Spleen (tissue), 11 donors: ENCODE data around the gene PPL. TPM values are rescaled to one million over a fixed set of nuclear protein-coding genes. Genes with fewer than 3 reads are reported as not detected.
"Not testable (repeated sequence)": the region's sequence is repeated elsewhere in the genome, so short reads cannot be mapped to it uniquely, and the experiment has no call there.

Source experiments
- DNase-seq: peaks from one replicate; pipeline ENCODE4 v3.0.0-alpha.2; 2020
- H3K27ac ChIP-seq, 8 donors: fragments of 200-600 bp; sonication (generic) in 7 of 8; 1 replicate in 4 of 8; 2 replicates in 4 of 8; pipeline versions ENCODE4 v1.5.0 to v1.8.0; 2016 to 2021; ENCODE audit warnings: inconsistent platforms in 4 of 8, mild to moderate bottlenecking in 4 of 8, moderate library complexity in 1 of 8
- H3K27me3 ChIP-seq, 7 donors: fragments of 200-600 bp; sonication (generic) in 6 of 7; replicated peaks in 1 of 7; 1 replicate in 4 of 7; 2 replicates in 3 of 7; pipeline versions ENCODE4 v1.5.0 to v1.8.0; 2016 to 2021; ENCODE audit warnings: inconsistent platforms in 3 of 7, mild to moderate bottlenecking in 1 of 7
- H3K36me3 ChIP-seq, 6 donors: fragments of 200-600 bp; sonication (generic) in 5 of 6; 1 replicate in 4 of 6; 2 replicates in 2 of 6; pipeline versions ENCODE4 v1.5.0 to v1.8.0; 2016 to 2021; ENCODE audit warnings: inconsistent platforms in 2 of 6
- H3K4me1 ChIP-seq, 6 donors: fragments of 200-600 bp; sonication (generic) in 5 of 6; 1 replicate in 3 of 6; 2 replicates in 3 of 6; pipeline versions ENCODE4 v1.5.0 to v1.8.0; 2016 to 2021; ENCODE audit warnings: inconsistent platforms in 3 of 6
- H3K4me3 ChIP-seq, 8 donors: fragments of 200-600 bp; sonication (generic) in 7 of 8; 1 replicate in 4 of 8; 2 replicates in 4 of 8; pipeline versions ENCODE4 v1.5.0 to v1.8.0; 2016 to 2021; ENCODE audit warnings: inconsistent platforms in 4 of 8, mild to moderate bottlenecking in 4 of 8, moderate library complexity in 2 of 8
- H3K9me3 ChIP-seq, 8 donors: fragments of 200-600 bp; sonication (generic) in 7 of 8; 1 replicate in 4 of 8; 2 replicates in 4 of 8; pipeline versions ENCODE4 v1.5.0 to v1.8.0; 2016 to 2021; ENCODE audit warnings: inconsistent platforms in 4 of 8
- CTCF ChIP-seq, 11 experiments: fragments of 200-600 bp in 7 of 11; fragments of 450-650 bp in 4 of 11; sonication (generic) in 4 of 11; IDR thresholded peaks in 8 of 11; conservative IDR thresholded peaks in 3 of 11; 1 replicate in 7 of 11; 2 replicates in 4 of 11; pipeline versions ENCODE4 v1.4.0 to v1.8.0; 2016 to 2021; ENCODE audit warnings: antibody characterized with exemption in 11 of 11, inconsistent platforms in 4 of 11, mild to moderate bottlenecking in 1 of 11
- POLR2A ChIP-seq, 3 donors: fragments of 450-650 bp; IDR thresholded peaks; one replicate each; pipeline ENCODE4 v1.5.1; 2017; ENCODE audit warnings: antibody characterized with exemption in 3 of 3, mild to moderate bottlenecking in 1 of 3
- POLR2AphosphoS5 ChIP-seq, 3 donors: sonication (generic); formaldehyde crosslinking; IDR thresholded peaks; one replicate each; pipeline ENCODE4 v1.5.1; 2017; ENCODE audit warnings: antibody characterized with exemption in 3 of 3
- WGBS, 5 donors: extraction: QIAGEN DNeasy Blood & Tissue Kit in 3 of 5; methylation state at CpG; one replicate each; pipeline versions ENCODE4 v1.1.5 to v1.1.7; 2013 to 2018; 5-methylcytosine and 5-hydroxymethylcytosine counted together
- intact Hi-C: fragments of 100-400 bp; cut with DNase I; formaldehyde crosslinking; loops from one replicate; pipeline ENCODE4 v1.15.0; 2023; ENCODE audit warnings: low total_unique reads
- polyA plus RNA-seq, 3 donors: library from polyadenylated mRNA; stranded (reverse); fragments of 200-250 nt; gene quantifications; one replicate each; pipeline ENCODE4 v1.2.1, GENCODE V29; 2013
- total RNA-seq, 7 donors: library from RNA; depleted of rRNA in 3 of 7; stranded (reverse); fragments of >200 nt in 3 of 7; fragmentation: NEBNext Ultra II Directional in 4 of 7; extraction: Animal tissue kit (Norgen Biotek cat#: 25700) in 4 of 7; gene quantifications; one replicate each; pipeline versions ENCODE4 v1.1.0 to v1.2.1, GENCODE V29; 2016 to 2021
- donor health status: healthy with polysubstance abuse.
- donor health status: DM: no; HTN: no; CAD: no; lungs with moderate emphysema.
- donor health status: DM: no; HTN: no; CAD: no.
- donor health status: Bipolar disorder and iron deficiency.
- donor health status: healthy.
- donor health status: DM: no; HTN: no; CAD: no.
- donor health status: DM: yes; HTN: yes; CAD: no.

Gene PPL
- total and polyA plus RNA-seq, 10 donors = 0.11 to 0.77 (median 0.20) TPM; not detected in 3

- TF ChIP-seq POLR2A (IDR thresholded peaks at IDR 0.05) (no peak), POLR2AphosphoS5 (IDR thresholded peaks at IDR 0.05) (no peak), CTCF (IDR thresholded peaks at IDR 0.05 in 8 of 11, conservative IDR thresholded peaks at IDR 0.05 in 3 of 11) (no peak)
- Histone ChIP-seq H3K27me3 (peaks cover 8 to 61% (median 39%) of the 10 kb centered on the region in 7 donors), H3K27ac (no peak overlapping the region), H3K9me3 (no peaks in the 10 kb centered on the region), H3K36me3 (no peaks in the 10 kb centered on the region), H3K4me3 (no peak overlapping the region), H3K4me1 (peaks cover 8 to 22% (median 16%) of the 10 kb centered on the region in 6 donors)
- WGBS, 5 donors = 83 to 91% (median 88%) methylated on average over 13 to 15 of the region's 15 CpGs
- intact Hi-C loops = no loop called here
- DNase-seq = no peak
Observed at GRCh38 chr16:4933871-4934395, 3.0 kb downstream of the PPL start.

- TF ChIP-seq CTCF (IDR thresholded peaks at IDR 0.05 in 8 of 11, conservative IDR thresholded peaks at IDR 0.05 in 3 of 11) = no peak
- TF ChIP-seq POLR2AphosphoS5 (IDR thresholded peaks at IDR 0.05) = no peak
- TF ChIP-seq POLR2A (IDR thresholded peaks at IDR 0.05) = no peak
- H3K27me3 ChIP-seq = peaks cover 8 to 56% (median 39%) of the 10 kb centered on the region in 7 donors
- intact Hi-C loops = no loop called here
- no peak for DNase-seq
- 72 to 83% (median 77%) methylated on average over 8 of the region's 8 CpGs for WGBS, 5 donors
- no peaks in the 10 kb centered on the region for H3K36me3 ChIP-seq
- no peak overlapping the region for H3K27ac ChIP-seq
- H3K4me3 ChIP-seq = no peak overlapping the region
- H3K9me3 ChIP-seq = peaks cover 0 to under 1% (median 0%) of the 10 kb centered on the region in 8 donors
- peaks cover 8 to 22% (median 16%) of the 10 kb centered on the region in 6 donors for H3K4me1 ChIP-seq
Observed at GRCh38 chr16:4933433-4933832, 3.5 kb downstream of the PPL start.

GRCh38 chr16:4931381-4931780 lies 5.6 kb downstream of the PPL start:
- H3K27ac ChIP-seq = no peak overlapping the region
- peaks cover 0 to 21% (median 20%) of the 10 kb centered on the region in 8 donors for H3K9me3 ChIP-seq
- H3K36me3 ChIP-seq = no peaks in the 10 kb centered on the region
- DNase-seq = peak; percentile 56
- peaks cover 4 to 35% (median 20%) of the 10 kb centered on the region in 7 donors for H3K27me3 ChIP-seq
- intact Hi-C loops = no loop called here
- TF ChIP-seq POLR2AphosphoS5 (IDR thresholded peaks at IDR 0.05) = no peak
- no peak for TF ChIP-seq POLR2A (IDR thresholded peaks at IDR 0.05)
- no peak for TF ChIP-seq CTCF (IDR thresholded peaks at IDR 0.05 in 8 of 11, conservative IDR thresholded peaks at IDR 0.05 in 3 of 11)
- H3K4me1 ChIP-seq = peaks cover 4 to 9% (median 7%) of the 10 kb centered on the region in 6 donors
- no peak overlapping the region for H3K4me3 ChIP-seq
- WGBS, 5 donors = 77 to 93% (median 85%) methylated on average over 10 to 11 of the region's 11 CpGs

GRCh38 chr16:4929619-4930018 lies 7.3 kb downstream of the PPL start:
- 91 to 98% (median 96%) methylated on average over 4 of the region's 4 CpGs for WGBS, 5 donors
- DNase-seq, intact Hi-C loops: not testable (repeated sequence)

More at GRCh38 chr16:4929619-4930018, 7.3 kb downstream of the PPL start:
- Histone ChIP-seq H3K9me3 (peaks cover 0 to 30% (median 27%) of the 10 kb centered on the region in 8 donors), H3K27me3 (peaks cover 0 to 19% (median 2%) of the 10 kb centered on the region in 7 donors)
- not testable (repeated sequence) for H3K4me3 ChIP-seq, H3K4me1 ChIP-seq, H3K27ac ChIP-seq, H3K36me3 ChIP-seq
